HL-60 (cell line): ENCODE data around the gene SLC4A8.
A peak's percentile ranks its signal among the peaks of the same experiment; 100 is the strongest.

Source experiments
- DNase-seq, 2 experiments: peaks; one replicate each; pipeline ENCODE4 v3.0.0-alpha.2; 2010 to 2020; ENCODE audit warnings: low read depth in 1 of 2, low spot score in 1 of 2
- H3K27ac ChIP-seq: fragments of 250-450 bp; sonication (Bioruptor Pico); replicated peaks from 2 replicates; pipeline ENCODE4 v1.5.1; 2020; ENCODE audit warnings: mild to moderate bottlenecking, moderate library complexity
- H3K27me3 ChIP-seq: fragments of 250-450 bp; sonication (Bioruptor Pico); 2 replicates; pipeline ENCODE4 v1.5.1; 2021; ENCODE audit warnings: mild to moderate bottlenecking, moderate library complexity; ENCODE audit not compliant: insufficient read depth, poor library complexity, severe bottlenecking
- H3K4me3 ChIP-seq: replicated peaks from 2 replicates; pipeline ENCODE4 v1.5.1; 2011; ENCODE audit warnings: mild to moderate bottlenecking, control low read depth, low read length; ENCODE audit not compliant: insufficient read depth
- GABPA ChIP-seq: IDR thresholded peaks from 2 replicates; pipeline ENCODE4 v1.6.1; 2012; ENCODE audit warnings: low read depth
- POLR2AphosphoS5 ChIP-seq: IDR thresholded peaks from 2 replicates; pipeline ENCODE4 v1.6.1; 2012; ENCODE audit warnings: low read depth
- SPI1 ChIP-seq: IDR thresholded peaks from 2 replicates; pipeline ENCODE4 v1.6.1; 2012; ENCODE audit warnings: low read depth, mild to moderate bottlenecking, borderline replicate concordance
- TF ChIP-seq, protein P1 (sequence below): IDR thresholded peaks from 2 replicates; pipeline ENCODE4 v1.6.1; 2012; ENCODE audit warnings: low read depth; ENCODE audit not compliant: insufficient replicate concordance
- TF ChIP-seq, protein P2 (sequence below): IDR thresholded peaks from one replicate; pipeline ENCODE4 v1.5.1; 2011; ENCODE audit warnings: low read length, control low read depth, inconsistent platforms; ENCODE audit not compliant: insufficient read depth

The SLC4A8 gene

DNA sequence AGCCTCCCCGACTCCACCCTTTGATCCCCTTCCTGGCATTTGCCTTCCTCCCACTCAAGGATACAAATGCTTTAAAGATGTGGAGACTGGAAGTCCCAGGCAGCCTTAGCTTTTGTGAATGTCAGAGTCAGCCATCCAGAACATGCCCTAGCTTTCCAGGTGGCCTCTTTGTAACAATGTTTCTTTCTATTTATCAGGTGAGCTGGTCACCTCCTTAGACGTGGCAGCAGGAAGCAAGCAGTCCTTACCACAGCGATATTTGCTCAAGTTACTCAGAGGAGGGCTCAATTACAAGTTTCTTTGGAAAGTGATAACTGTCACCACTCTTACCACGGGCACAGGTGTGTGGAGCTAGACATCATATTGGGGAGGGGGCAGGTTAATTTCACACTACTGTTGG is 38.3 kb upstream of the SLC4A8 start:
- TF ChIP-seq POLR2AphosphoS5 (no peak), SPI1 (no peak), GABPA (no peak)
- TF ChIP-seq, protein P1, sequence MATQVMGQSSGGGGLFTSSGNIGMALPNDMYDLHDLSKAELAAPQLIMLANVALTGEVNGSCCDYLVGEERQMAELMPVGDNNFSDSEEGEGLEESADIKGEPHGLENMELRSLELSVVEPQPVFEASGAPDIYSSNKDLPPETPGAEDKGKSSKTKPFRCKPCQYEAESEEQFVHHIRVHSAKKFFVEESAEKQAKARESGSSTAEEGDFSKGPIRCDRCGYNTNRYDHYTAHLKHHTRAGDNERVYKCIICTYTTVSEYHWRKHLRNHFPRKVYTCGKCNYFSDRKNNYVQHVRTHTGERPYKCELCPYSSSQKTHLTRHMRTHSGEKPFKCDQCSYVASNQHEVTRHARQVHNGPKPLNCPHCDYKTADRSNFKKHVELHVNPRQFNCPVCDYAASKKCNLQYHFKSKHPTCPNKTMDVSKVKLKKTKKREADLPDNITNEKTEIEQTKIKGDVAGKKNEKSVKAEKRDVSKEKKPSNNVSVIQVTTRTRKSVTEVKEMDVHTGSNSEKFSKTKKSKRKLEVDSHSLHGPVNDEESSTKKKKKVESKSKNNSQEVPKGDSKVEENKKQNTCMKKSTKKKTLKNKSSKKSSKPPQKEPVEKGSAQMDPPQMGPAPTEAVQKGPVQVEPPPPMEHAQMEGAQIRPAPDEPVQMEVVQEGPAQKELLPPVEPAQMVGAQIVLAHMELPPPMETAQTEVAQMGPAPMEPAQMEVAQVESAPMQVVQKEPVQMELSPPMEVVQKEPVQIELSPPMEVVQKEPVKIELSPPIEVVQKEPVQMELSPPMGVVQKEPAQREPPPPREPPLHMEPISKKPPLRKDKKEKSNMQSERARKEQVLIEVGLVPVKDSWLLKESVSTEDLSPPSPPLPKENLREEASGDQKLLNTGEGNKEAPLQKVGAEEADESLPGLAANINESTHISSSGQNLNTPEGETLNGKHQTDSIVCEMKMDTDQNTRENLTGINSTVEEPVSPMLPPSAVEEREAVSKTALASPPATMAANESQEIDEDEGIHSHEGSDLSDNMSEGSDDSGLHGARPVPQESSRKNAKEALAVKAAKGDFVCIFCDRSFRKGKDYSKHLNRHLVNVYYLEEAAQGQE: no peak
- TF ChIP-seq, protein P2, sequence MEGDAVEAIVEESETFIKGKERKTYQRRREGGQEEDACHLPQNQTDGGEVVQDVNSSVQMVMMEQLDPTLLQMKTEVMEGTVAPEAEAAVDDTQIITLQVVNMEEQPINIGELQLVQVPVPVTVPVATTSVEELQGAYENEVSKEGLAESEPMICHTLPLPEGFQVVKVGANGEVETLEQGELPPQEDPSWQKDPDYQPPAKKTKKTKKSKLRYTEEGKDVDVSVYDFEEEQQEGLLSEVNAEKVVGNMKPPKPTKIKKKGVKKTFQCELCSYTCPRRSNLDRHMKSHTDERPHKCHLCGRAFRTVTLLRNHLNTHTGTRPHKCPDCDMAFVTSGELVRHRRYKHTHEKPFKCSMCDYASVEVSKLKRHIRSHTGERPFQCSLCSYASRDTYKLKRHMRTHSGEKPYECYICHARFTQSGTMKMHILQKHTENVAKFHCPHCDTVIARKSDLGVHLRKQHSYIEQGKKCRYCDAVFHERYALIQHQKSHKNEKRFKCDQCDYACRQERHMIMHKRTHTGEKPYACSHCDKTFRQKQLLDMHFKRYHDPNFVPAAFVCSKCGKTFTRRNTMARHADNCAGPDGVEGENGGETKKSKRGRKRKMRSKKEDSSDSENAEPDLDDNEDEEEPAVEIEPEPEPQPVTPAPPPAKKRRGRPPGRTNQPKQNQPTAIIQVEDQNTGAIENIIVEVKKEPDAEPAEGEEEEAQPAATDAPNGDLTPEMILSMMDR: no peak

DNA sequence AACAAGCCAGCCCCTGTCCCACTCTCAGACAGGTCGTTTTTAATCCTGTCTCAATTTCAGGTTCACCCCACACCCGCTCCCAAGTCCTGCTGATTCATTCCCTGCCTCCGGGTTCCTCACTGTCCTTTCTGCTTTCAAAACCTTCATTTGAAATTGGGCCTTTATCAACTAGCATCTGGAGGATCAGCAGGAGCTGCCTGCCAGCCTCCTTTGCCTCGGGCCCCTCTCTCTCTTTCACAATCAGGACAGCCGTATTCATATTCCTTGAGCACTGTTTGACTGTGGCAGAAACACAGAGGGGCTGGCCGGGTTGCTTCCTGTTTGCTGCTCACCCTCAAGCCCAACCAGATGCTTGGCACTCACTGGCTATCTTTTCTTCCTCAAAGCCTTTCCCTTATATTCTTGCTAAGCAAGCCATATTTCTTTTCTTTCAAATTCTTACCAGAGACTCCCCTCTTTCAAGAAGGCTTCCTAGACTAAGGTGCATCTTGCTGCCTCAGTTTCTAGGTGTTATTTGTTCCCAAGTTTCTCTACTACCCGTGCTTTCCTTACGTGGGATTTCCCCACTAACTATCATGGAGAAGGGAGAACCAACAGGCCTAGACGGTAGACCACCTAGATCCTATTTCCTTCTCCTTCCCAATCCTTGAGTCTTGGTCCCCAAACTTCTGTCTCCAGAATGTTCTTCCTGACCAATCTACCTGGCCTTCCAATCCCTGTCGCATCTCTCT is 36.4 kb upstream of the SLC4A8 start:
- Histone ChIP-seq H3K27me3 (no peaks in the 10 kb centered on the region), H3K4me3 (no peak overlapping the region), H3K27ac (peak overlapping the region; percentile 46)
- peak; percentile 52 to 89 for DNase-seq
- TF ChIP-seq GABPA (no peak), POLR2AphosphoS5 (0 out of 2 replicates have a peak, but pooled peaks have one; percentile 39)

More for the DNA sequence above, 38.3 kb upstream of the SLC4A8 start:
- DNase-seq: no peak
- Histone ChIP-seq H3K27ac (no peak overlapping the region), H3K4me3 (no peak overlapping the region), H3K27me3 (no peaks in the 10 kb centered on the region)

DNA sequence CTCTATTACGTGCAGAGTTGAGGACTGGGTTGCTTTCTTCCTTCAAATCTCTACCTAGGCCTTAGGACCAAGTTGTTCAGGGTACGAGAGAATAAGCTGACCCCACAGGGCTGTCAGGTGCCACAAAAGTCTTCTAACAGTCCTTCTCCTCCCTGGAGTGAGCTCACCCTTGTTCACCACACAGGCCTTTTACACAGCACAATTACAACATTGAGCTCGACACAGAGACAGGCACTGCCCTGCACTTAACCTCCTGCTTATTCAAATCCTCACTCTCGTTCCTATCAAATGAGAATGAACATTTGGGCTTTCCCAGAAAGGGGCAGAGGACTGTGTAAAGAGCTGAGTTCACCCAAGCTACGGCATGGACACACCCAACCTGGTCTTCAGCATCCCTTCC is 35.8 kb upstream of the SLC4A8 start:
- no peak overlapping the region for H3K4me3 ChIP-seq
- no peak for DNase-seq
- TF ChIP-seq GABPA: no peak
- H3K27me3 ChIP-seq: no peaks in the 10 kb centered on the region
- peak overlapping the region; percentile 46 for H3K27ac ChIP-seq

DNA sequence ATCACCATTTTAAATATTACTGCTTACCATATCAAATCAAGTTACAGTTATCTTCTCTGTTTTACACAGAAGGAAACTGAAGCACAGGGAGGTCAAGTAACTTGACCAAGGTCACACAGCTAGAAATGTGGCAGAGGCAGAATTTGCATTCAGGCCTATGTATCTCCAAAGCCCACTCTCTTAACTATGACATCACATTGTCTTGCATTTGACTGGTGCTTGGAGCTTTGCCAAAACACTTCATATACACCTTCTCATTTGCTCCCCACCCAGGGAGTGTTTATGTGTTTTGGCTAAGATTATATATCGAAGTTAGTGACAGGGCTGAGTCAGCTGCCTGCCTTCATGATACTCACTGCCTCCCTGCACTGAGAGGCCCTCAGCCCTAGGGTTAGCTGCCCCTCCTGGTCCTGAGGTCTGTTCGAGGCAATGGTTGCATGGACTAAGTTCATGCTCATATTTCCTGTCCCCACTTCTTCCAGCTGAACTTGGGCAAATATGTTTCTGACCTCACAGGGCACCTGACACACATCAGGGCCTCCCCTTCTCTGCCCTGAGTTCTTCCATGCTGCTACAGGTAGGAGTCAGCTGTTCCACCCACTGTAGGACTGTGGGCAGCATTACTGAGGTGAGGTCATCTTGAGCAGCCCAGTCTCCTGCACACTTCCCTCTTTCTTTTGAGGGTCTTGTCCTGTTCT is 35.2 kb upstream of the SLC4A8 start:
- H3K27me3 ChIP-seq: no peaks in the 10 kb centered on the region
- no peak for DNase-seq
- no peak overlapping the region for H3K27ac ChIP-seq
- H3K4me3 ChIP-seq: no peak overlapping the region
- no peak for TF ChIP-seq SPI1
- TF ChIP-seq, protein P2: no peak
- TF ChIP-seq POLR2AphosphoS5: no peak
- TF ChIP-seq, protein P1: no peak
- TF ChIP-seq GABPA: no peak

DNA sequence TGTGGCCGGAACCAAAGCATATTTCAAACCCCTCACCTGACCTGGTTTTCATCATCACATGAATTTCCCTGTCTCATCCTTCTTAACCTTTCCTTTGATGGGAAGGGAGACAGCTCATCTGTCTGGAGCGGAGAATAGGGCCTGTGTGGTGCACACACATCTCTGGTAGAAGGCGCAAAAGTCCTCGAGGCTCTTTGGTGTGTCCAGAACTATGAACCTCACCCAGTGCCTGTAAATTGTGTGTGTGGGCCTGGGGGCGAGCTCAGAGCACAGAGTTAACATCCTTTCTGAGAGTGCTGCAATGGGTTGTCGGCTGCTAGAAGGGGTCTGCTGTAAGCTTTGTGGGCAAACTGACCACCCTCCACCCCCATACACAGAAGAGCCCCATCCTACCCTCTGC is 34.2 kb upstream of the SLC4A8 start:
- TF ChIP-seq SPI1: no peak
- TF ChIP-seq, protein P1: no peak
- peak overlapping the region; percentile 72 for H3K4me3 ChIP-seq
- DNase-seq: no peak
- peak overlapping the region; percentile 70 for H3K27ac ChIP-seq
- H3K27me3 ChIP-seq: no peaks in the 10 kb centered on the region
